ENCODE measurements around the gene CASR.

CASR gene

DNA sequence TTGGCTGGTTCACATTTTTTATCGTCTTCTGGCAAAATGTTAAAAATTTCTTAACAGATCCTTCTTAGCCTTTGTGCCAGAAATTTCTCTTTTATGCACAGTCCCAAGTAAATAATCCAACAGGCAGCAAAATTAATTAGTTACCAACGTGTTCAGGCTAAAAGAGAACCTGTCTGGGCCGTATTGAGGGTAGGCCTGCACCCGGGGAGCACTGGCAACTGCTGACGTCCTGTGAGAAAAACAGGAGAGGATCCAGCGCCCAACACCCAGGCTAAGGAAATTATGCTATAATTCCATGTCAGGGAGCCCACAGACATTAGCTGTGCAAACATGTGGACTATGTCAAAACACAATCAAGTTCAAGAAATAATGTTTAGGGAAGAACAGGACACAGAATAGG lies 110.9 kb downstream of the CASR start:
- H2BK5ac ChIP-seq (ENCODE audit: low read length): no peak overlapping the region
- H3K79me1 ChIP-seq (ENCODE audit: low read length): no peaks in the 10 kb centered on the region
- H3K4ac ChIP-seq (ENCODE audit: low read depth, low read length): no peak overlapping the region
- no peak overlapping the region for H2BK120ac ChIP-seq (ENCODE audit: low read depth, low read length)
- H3K4me3 ChIP-seq (ENCODE audit: low read length): no peak overlapping the region
- no peak overlapping the region for H3K23ac ChIP-seq (ENCODE audit: low read length)
- no peaks in the 10 kb centered on the region for H3K36me3 ChIP-seq (ENCODE audit: control insufficient read depth, insufficient read depth, low read length)
- no peak overlapping the region for H3K56ac ChIP-seq (ENCODE audit: low read length)
- WGBS (ENCODE audit: extremely low coverage, insufficient coverage, low lambda C conversion rate): no CpG with 5 or more reads among the region's 6 CpGs
- H3K9ac ChIP-seq (ENCODE audit: low read length): no peak overlapping the region
- no peak overlapping the region for H2AK5ac ChIP-seq (ENCODE audit: low read length)
- H2BK15ac ChIP-seq (replicated peaks; ENCODE audit: low read depth): no peak overlapping the region
- no peak overlapping the region for H3K4me2 ChIP-seq (ENCODE audit: low read length)
- no peak for DNase-seq
- H3K27me3 ChIP-seq (ENCODE audit: insufficient read depth, low read length, poor library complexity): no peaks in the 10 kb centered on the region
- no peak overlapping the region for H3K18ac ChIP-seq (ENCODE audit: low read length)
- no peak overlapping the region for H4K8ac ChIP-seq (ENCODE audit: low read depth, low read length)
- no peak overlapping the region for H4K5ac ChIP-seq (ENCODE audit: low read length)
- H3K4me1 ChIP-seq (ENCODE audit: control insufficient read depth, low read depth, low read length): no peaks in the 10 kb centered on the region
- no peak overlapping the region for H3K27ac ChIP-seq (ENCODE audit: low read depth, low read length)
- no peaks in the 10 kb centered on the region for H3K79me2 ChIP-seq (ENCODE audit: control insufficient read depth, insufficient read depth, low read length)

DNA sequence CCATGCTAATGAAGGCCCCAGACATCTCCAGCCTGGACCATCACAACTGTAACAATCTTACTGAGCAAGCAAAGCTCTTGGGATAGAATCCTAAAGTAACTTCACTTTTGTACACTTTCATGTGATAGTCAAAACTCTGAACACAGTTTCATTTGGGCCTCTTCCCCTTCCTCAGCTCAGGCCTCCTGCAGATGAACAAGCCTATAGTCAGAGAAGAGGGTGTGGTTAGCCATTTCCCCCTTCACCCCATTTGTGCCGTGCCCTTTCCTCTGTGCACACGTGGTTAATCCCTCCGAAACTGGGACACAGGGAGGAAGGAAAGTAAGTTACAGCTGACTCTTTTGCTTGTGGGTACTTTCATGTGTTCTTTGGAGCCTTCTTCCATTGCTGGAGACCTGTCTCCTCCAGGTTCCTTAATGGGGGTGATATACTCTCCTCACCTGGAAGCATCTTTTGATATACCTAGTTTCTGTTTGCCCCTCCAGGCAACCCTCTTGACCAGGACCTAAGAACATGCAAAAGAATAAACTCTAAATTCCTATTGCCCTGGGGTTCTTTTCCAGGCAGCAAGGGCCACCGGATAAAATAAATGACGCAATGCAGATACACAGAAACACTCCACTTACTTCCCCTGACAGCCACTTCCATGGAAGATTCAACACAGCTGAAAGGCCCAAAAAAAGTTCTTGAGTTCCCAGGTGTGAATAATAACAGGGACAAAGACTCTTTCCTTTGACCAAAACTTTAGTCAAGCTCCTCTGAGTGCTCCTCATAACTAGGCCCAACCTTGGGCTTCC lies 112.0 kb downstream of the CASR start:
- Histone ChIP-seq H4K8ac (ENCODE audit: low read depth, low read length) (no peak overlapping the region), H2BK15ac (replicated peaks; ENCODE audit: low read depth) (no peak overlapping the region), H3K56ac (ENCODE audit: low read length) (no peak overlapping the region), H3K4me1 (ENCODE audit: control insufficient read depth, low read depth, low read length) (no peaks in the 10 kb centered on the region), H3K23ac (ENCODE audit: low read length) (no peak overlapping the region), H3K4me2 (ENCODE audit: low read length) (no peak overlapping the region), H2AK5ac (ENCODE audit: low read length) (no peak overlapping the region), H3K36me3 (ENCODE audit: control insufficient read depth, insufficient read depth, low read length) (no peaks in the 10 kb centered on the region), H3K4ac (ENCODE audit: low read depth, low read length) (no peak overlapping the region), H4K5ac (ENCODE audit: low read length) (no peak overlapping the region), H2BK5ac (ENCODE audit: low read length) (no peak overlapping the region), H3K79me1 (ENCODE audit: low read length) (no peaks in the 10 kb centered on the region), H2BK120ac (ENCODE audit: low read depth, low read length) (no peak overlapping the region), H3K79me2 (ENCODE audit: control insufficient read depth, insufficient read depth, low read length) (no peaks in the 10 kb centered on the region), H3K9ac (ENCODE audit: low read length) (no peak overlapping the region), H3K18ac (ENCODE audit: low read length) (no peak overlapping the region), H3K4me3 (ENCODE audit: low read length) (no peak overlapping the region), H3K27me3 (ENCODE audit: insufficient read depth, low read length, poor library complexity) (no peaks in the 10 kb centered on the region), H3K27ac (ENCODE audit: low read depth, low read length) (no peak overlapping the region)
- no peak for DNase-seq
- WGBS (ENCODE audit: extremely low coverage, insufficient coverage, low lambda C conversion rate): no CpG with 5 or more reads among the region's 5 CpGs

DNA sequence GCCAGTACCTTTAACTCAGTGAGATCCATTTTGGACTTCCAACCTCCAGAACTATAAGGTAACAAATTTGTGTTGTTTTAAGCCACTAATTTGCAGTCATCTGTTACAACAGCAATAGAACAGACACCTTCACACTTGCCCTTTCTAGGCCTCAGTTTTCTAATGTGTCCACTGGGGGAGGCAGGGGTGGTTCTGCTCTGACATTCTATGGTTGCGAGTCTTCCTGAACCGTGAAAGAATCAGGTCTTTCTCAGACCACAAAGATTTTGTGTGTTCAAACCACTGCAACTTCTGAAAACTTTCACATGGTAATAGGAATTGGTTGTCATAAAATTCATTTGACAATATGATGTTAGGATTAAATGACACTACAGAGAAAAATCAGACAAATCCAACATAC lies 114.8 kb downstream of the CASR start:
- WGBS (ENCODE audit: extremely low coverage, insufficient coverage, low lambda C conversion rate): no CpG with 5 or more reads among the region's 2 CpGs
- no peak for DNase-seq
- no peak overlapping the region for H3K9ac ChIP-seq (ENCODE audit: low read length)

DNA sequence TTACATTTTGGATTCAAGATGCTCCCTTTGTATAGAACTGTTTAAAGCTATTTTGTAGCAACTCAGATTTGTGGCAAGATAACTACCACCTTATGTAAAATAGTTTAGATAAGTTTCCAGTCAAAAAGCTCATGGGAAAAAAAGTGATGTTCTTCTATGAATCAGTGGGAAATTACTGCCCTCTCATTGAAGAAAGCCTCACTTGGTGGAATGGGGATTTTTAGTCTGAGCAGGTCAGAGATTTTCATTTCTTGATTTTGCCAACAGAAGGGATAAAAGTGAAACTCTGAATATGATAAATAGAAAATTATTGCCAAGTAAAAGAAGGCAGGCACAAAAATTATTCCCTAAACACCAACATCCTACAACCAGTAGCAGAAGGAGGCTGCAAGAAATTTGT lies 115.7 kb downstream of the CASR start:
- no peaks in the 10 kb centered on the region for H3K79me2 ChIP-seq (ENCODE audit: control insufficient read depth, insufficient read depth, low read length)
- H3K4me1 ChIP-seq (ENCODE audit: control insufficient read depth, low read depth, low read length): no peaks in the 10 kb centered on the region
- H3K36me3 ChIP-seq (ENCODE audit: control insufficient read depth, insufficient read depth, low read length): no peaks in the 10 kb centered on the region
- H3K4me3 ChIP-seq (ENCODE audit: low read length): no peak overlapping the region
- no peaks in the 10 kb centered on the region for H3K79me1 ChIP-seq (ENCODE audit: low read length)
- H2BK120ac ChIP-seq (ENCODE audit: low read depth, low read length): no peak overlapping the region
- no peak overlapping the region for H3K9ac ChIP-seq (ENCODE audit: low read length)
- no peaks in the 10 kb centered on the region for H3K27me3 ChIP-seq (ENCODE audit: insufficient read depth, low read length, poor library complexity)
- no peak for DNase-seq
- no peak overlapping the region for H2AK5ac ChIP-seq (ENCODE audit: low read length)
- no peak overlapping the region for H2BK15ac ChIP-seq (replicated peaks; ENCODE audit: low read depth)
- no peak overlapping the region for H2BK5ac ChIP-seq (ENCODE audit: low read length)
- no peak overlapping the region for H4K8ac ChIP-seq (ENCODE audit: low read depth, low read length)
- H3K4me2 ChIP-seq (ENCODE audit: low read length): no peak overlapping the region
- H3K23ac ChIP-seq (ENCODE audit: low read length): no peak overlapping the region
- H3K56ac ChIP-seq (ENCODE audit: low read length): no peak overlapping the region
- H3K4ac ChIP-seq (ENCODE audit: low read depth, low read length): no peak overlapping the region
- no peak overlapping the region for H4K5ac ChIP-seq (ENCODE audit: low read length)
- no peak overlapping the region for H3K18ac ChIP-seq (ENCODE audit: low read length)
- no peak overlapping the region for H3K27ac ChIP-seq (ENCODE audit: low read depth, low read length)

More for the DNA sequence above, 114.8 kb downstream of the CASR start:
- no peak overlapping the region for H3K4ac ChIP-seq (ENCODE audit: low read depth, low read length)
- H3K56ac ChIP-seq (ENCODE audit: low read length): no peak overlapping the region
- H2BK15ac ChIP-seq (replicated peaks; ENCODE audit: low read depth): no peak overlapping the region
- H4K8ac ChIP-seq (ENCODE audit: low read depth, low read length): no peak overlapping the region
- no peak overlapping the region for H3K27ac ChIP-seq (ENCODE audit: low read depth, low read length)
- H3K4me2 ChIP-seq (ENCODE audit: low read length): no peak overlapping the region
- H3K79me1 ChIP-seq (ENCODE audit: low read length): no peaks in the 10 kb centered on the region
- no peak overlapping the region for H2BK120ac ChIP-seq (ENCODE audit: low read depth, low read length)
- no peaks in the 10 kb centered on the region for H3K27me3 ChIP-seq (ENCODE audit: insufficient read depth, low read length, poor library complexity)
- no peak overlapping the region for H3K18ac ChIP-seq (ENCODE audit: low read length)
- H3K4me1 ChIP-seq (ENCODE audit: control insufficient read depth, low read depth, low read length): no peaks in the 10 kb centered on the region
- H3K79me2 ChIP-seq (ENCODE audit: control insufficient read depth, insufficient read depth, low read length): no peaks in the 10 kb centered on the region
- H3K4me3 ChIP-seq (ENCODE audit: low read length): no peak overlapping the region
- no peaks in the 10 kb centered on the region for H3K36me3 ChIP-seq (ENCODE audit: control insufficient read depth, insufficient read depth, low read length)
- no peak overlapping the region for H4K5ac ChIP-seq (ENCODE audit: low read length)
- no peak overlapping the region for H3K23ac ChIP-seq (ENCODE audit: low read length)
- no peak overlapping the region for H2BK5ac ChIP-seq (ENCODE audit: low read length)
- H2AK5ac ChIP-seq (ENCODE audit: low read length): no peak overlapping the region

DNA sequence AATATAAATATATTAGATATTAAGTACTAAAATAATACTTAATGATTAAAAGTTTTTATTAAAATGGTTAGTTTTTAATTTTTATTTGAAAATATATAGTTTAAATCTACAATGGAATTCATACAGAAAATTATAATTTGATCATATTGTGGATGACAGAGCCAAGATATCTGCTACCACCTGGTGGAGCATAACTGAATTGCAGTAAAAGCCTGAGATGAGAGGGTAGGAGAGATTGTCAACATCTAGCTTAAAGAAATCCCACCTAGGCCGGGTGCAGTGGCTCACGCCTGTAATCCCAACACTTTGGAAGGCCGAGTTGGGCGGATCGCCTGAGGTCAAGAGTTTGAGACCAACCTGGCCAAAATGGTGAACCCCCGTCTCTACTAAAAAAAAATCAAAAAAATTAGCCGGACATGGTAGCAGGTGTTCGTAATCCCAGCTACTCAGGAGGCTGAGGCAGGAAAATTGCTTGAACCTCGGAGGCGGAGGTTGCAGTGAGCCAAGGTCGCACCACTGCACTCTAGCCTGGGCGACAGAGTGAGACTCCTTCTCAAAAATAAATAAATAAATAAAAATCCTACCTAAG lies 116.5 kb downstream of the CASR start:
- Histone ChIP-seq H3K4me2 (ENCODE audit: low read length) (no peak overlapping the region), H2BK120ac (ENCODE audit: low read depth, low read length) (no peak overlapping the region), H3K4ac (ENCODE audit: low read depth, low read length) (no peak overlapping the region), H3K79me2 (ENCODE audit: control insufficient read depth, insufficient read depth, low read length) (no peaks in the 10 kb centered on the region), H3K36me3 (ENCODE audit: control insufficient read depth, insufficient read depth, low read length) (no peaks in the 10 kb centered on the region), H2BK15ac (replicated peaks; ENCODE audit: low read depth) (no peak overlapping the region), H2AK5ac (ENCODE audit: low read length) (no peak overlapping the region), H3K79me1 (ENCODE audit: low read length) (no peaks in the 10 kb centered on the region), H3K4me1 (ENCODE audit: control insufficient read depth, low read depth, low read length) (no peaks in the 10 kb centered on the region), H3K23ac (ENCODE audit: low read length) (no peak overlapping the region), H4K8ac (ENCODE audit: low read depth, low read length) (no peak overlapping the region), H3K27me3 (ENCODE audit: insufficient read depth, low read length, poor library complexity) (no peaks in the 10 kb centered on the region), H2BK5ac (ENCODE audit: low read length) (no peak overlapping the region), H3K27ac (ENCODE audit: low read depth, low read length) (no peak overlapping the region), H3K4me3 (ENCODE audit: low read length) (no peak overlapping the region), H3K18ac (ENCODE audit: low read length) (no peak overlapping the region), H3K56ac (ENCODE audit: low read length) (no peak overlapping the region), H4K5ac (ENCODE audit: low read length) (no peak overlapping the region), H3K9ac (ENCODE audit: low read length) (no peak overlapping the region)
- WGBS (ENCODE audit: extremely low coverage, insufficient coverage, low lambda C conversion rate): no CpG with 5 or more reads among the region's 12 CpGs
- peak; percentile 54 for DNase-seq

DNA sequence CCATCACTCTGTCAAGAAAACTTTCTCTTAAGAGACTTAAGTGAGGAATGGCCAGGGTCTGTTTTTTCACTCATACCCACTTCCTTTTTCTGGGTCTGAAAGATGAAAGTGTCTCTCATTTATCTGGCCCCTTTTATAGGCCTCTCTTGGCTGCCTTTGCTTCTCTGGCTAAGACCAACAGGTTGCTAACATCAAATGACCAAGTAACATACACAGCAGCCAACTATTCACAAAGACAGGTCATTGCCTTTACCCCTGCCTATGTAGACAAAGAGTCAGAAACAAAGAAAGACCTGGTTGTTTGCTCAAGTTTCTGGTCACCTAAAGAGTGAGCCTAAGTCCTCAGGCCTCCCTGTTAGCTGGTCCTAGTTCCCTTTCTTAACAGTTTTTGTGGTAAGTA lies 117.6 kb downstream of the CASR start:
- no peak overlapping the region for H3K56ac ChIP-seq (ENCODE audit: low read length)
- H4K5ac ChIP-seq (ENCODE audit: low read length): no peak overlapping the region
- H3K18ac ChIP-seq (ENCODE audit: low read length): no peak overlapping the region
- no peak overlapping the region for H4K8ac ChIP-seq (ENCODE audit: low read depth, low read length)
- H3K36me3 ChIP-seq (ENCODE audit: control insufficient read depth, insufficient read depth, low read length): no peaks in the 10 kb centered on the region
- H3K4me1 ChIP-seq (ENCODE audit: control insufficient read depth, low read depth, low read length): no peaks in the 10 kb centered on the region
- H3K79me2 ChIP-seq (ENCODE audit: control insufficient read depth, insufficient read depth, low read length): no peaks in the 10 kb centered on the region
- no peak overlapping the region for H2BK5ac ChIP-seq (ENCODE audit: low read length)
- H3K9ac ChIP-seq (ENCODE audit: low read length): no peak overlapping the region
- H3K27ac ChIP-seq (ENCODE audit: low read depth, low read length): no peak overlapping the region
- no peak overlapping the region for H3K4me2 ChIP-seq (ENCODE audit: low read length)
- no peak overlapping the region for H2BK120ac ChIP-seq (ENCODE audit: low read depth, low read length)
- no peak overlapping the region for H3K23ac ChIP-seq (ENCODE audit: low read length)
- no peaks in the 10 kb centered on the region for H3K27me3 ChIP-seq (ENCODE audit: insufficient read depth, low read length, poor library complexity)
- H3K4me3 ChIP-seq (ENCODE audit: low read length): no peak overlapping the region
- H3K79me1 ChIP-seq (ENCODE audit: low read length): no peaks in the 10 kb centered on the region
- H2BK15ac ChIP-seq (replicated peaks; ENCODE audit: low read depth): no peak overlapping the region
- no peak for DNase-seq
- H2AK5ac ChIP-seq (ENCODE audit: low read length): no peak overlapping the region
- H3K4ac ChIP-seq (ENCODE audit: low read depth, low read length): no peak overlapping the region

All from mesendoderm (in vitro differentiated cells).